ENCODE measurements around the gene IQCH. TPM values are rescaled to one million over a fixed set of nuclear protein-coding genes. Genes with fewer than 3 reads are reported as not detected.

Gene IQCH
- total RNA-seq, 1 experiment from 2014 or later: 2.4 TPM

DNA sequence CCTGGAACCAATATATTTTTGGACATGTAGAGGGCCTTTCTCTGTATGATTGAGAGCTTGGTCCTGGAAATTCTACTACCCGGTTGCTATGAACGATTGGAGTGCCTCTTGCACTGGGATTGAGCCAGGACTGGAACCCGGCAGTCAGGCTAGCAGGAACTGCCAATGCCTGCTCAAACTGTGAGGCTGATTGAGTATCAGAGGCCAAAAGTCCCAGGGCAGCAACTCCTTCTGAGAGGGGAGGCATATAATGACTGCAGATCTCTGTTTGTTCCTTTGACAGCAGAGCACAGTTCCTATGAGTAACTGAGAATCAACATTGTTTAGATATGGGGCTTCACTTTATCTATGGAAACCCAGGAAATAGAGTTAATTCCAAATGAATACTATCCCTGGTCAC, 12.9 kb downstream of the IQCH start:
- Mint-ChIP-seq H3K27ac (ENCODE audit: unreplicated experiment) (no peak overlapping the region), H3K36me3 (ENCODE audit: insufficient read depth, unreplicated experiment) (no peaks in the 10 kb centered on the region)
- CTCF ChIA-PET: no interaction called here

DNA sequence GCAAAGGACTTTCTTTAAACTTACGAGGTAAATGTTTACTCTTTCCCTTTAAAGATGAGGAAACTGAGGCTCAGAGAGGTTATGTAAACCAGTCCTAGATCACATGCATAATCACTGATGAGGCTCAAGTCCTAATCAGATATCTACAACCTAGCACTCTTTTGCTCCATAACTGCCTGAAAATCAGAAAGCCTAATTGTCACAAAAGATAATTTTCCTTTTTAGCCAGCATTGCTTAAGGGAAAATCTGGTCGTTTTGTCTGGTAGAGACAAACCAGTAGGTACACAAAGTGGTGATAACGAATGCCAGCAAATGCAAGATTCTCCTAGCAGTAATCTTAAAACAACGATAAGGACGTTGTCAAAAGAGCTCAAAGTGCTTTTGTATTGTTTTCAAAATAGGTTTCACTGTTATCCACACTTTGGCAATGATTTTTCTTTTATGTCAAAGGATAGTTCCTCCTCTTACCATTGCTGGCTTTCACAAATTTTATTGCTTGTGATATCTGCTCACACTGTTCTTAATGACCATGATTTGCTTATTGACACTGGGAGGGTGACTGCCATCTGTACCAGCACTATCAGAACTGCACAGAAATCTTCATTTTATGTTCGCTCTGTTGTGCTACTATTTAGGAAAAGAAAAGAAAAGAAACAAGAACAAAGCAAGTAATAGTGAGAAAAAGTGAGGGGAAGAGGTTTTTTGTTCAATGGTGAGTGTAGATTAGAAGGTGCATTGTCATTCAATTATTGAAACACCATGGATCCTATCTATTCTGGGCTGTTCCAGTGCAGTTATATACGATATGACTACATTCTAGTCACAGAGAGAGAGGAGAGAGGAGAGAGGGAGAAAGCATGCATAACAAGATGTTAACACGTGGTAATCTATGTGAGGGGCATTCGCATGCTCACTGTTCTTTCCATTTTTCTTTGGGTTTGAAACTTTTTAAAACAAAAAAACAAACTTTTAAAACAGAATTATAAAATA, 13.7 kb downstream of the IQCH start:
- no peak for DNase-seq
- H3K4me3 ChIP-seq (ENCODE audit: low read depth, low read length): no peak overlapping the region
- ChIA-PET CTCF (no interaction called here), POLR2A (no interaction called here)
- H3K9me3 Mint-ChIP-seq (ENCODE audit: unreplicated experiment): no peaks in the 10 kb centered on the region
- H3K36me3 ChIP-seq (ENCODE audit: control insufficient read depth, insufficient read depth, low read length): no peaks in the 10 kb centered on the region
- no peaks in the 10 kb centered on the region for H3K4me1 Mint-ChIP-seq (ENCODE audit: low read depth, unreplicated experiment)
- no peaks in the 10 kb centered on the region for H3K27me3 ChIP-seq (replicated peaks; ENCODE audit: control insufficient read depth, insufficient read depth, low read length)
- H3K4me3 Mint-ChIP-seq (ENCODE audit: unreplicated experiment): no peak overlapping the region
- H3K9me3 ChIP-seq: no peaks in the 10 kb centered on the region
- no peak for TF ChIP-seq CTCF (IDR thresholded peaks at IDR 0.05; ENCODE audit: insufficient read depth in 1 of 2, low read depth in 1 of 2, low read length in 1 of 2, severe bottlenecking in 1 of 2, unreplicated experiment in 1 of 2)
- BruUV-seq (replicated peaks): no TSS peak
- H3K27ac Mint-ChIP-seq (ENCODE audit: unreplicated experiment): no peak overlapping the region
- H3K36me3 Mint-ChIP-seq (ENCODE audit: insufficient read depth, unreplicated experiment): no peaks in the 10 kb centered on the region
- intact Hi-C loops (cut with micrococcal nuclease; ENCODE audit: unreplicated experiment): no loop called here
- H3K4me1 ChIP-seq: 0 out of 2 replicates have a peak, but pooled peaks cover 8% of the 10 kb centered on the region
- H3K27me3 Mint-ChIP-seq (ENCODE audit: insufficient read depth, unreplicated experiment): peaks cover 2% of the 10 kb centered on the region

More for the DNA sequence above, 12.9 kb downstream of the IQCH start:
- TF ChIP-seq CTCF (IDR thresholded peaks at IDR 0.05; ENCODE audit: insufficient read depth in 1 of 2, low read depth in 1 of 2, low read length in 1 of 2, severe bottlenecking in 1 of 2, unreplicated experiment in 1 of 2): no peak
- H3K27me3 ChIP-seq (replicated peaks; ENCODE audit: control insufficient read depth, insufficient read depth, low read length): no peaks in the 10 kb centered on the region
- H3K4me1 ChIP-seq: 0 out of 2 replicates have a peak, but pooled peaks cover 8% of the 10 kb centered on the region
- H3K4me3 Mint-ChIP-seq (ENCODE audit: unreplicated experiment): no peak overlapping the region
- BruUV-seq (replicated peaks): no TSS peak
- H3K4me1 Mint-ChIP-seq (ENCODE audit: low read depth, unreplicated experiment): no peaks in the 10 kb centered on the region
- H3K36me3 ChIP-seq (ENCODE audit: control insufficient read depth, insufficient read depth, low read length): no peaks in the 10 kb centered on the region
- intact Hi-C loops (cut with micrococcal nuclease; ENCODE audit: unreplicated experiment): no loop called here
- H3K4me3 ChIP-seq (ENCODE audit: low read depth, low read length): no peak overlapping the region
- H3K9me3 ChIP-seq: no peaks in the 10 kb centered on the region
- POLR2A ChIA-PET: no interaction called here
- no peak for DNase-seq
- peaks cover 2% of the 10 kb centered on the region for H3K27me3 Mint-ChIP-seq (ENCODE audit: insufficient read depth, unreplicated experiment)
- no peaks in the 10 kb centered on the region for H3K9me3 Mint-ChIP-seq (ENCODE audit: unreplicated experiment)

DNA sequence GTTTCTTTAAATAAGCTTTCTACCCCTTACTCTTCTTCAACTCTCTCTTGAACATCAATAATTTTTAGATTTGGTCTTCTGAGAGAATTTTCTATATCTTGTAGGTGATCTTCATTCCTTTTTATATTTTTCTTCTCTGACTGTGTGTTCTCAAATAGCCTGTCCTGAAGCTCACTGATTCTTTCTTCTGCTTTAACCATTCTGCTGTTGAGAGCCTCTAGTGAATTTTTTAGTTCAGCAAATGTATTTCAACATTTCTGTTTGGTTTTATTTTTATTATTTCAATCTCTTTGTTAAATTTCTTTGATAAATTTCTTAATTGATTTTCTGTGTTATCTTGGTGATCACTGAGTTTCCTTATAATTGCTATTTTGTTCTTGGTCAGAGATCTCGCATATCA, 19.6 kb downstream of the IQCH start:
- POLR2A ChIA-PET: no interaction called here
- H3K4me1 ChIP-seq: no peaks in the 10 kb centered on the region
- no peaks in the 10 kb centered on the region for H3K9me3 ChIP-seq
- H3K27me3 ChIP-seq (replicated peaks; ENCODE audit: control insufficient read depth, insufficient read depth, low read length): no peaks in the 10 kb centered on the region
- intact Hi-C loops (cut with micrococcal nuclease; ENCODE audit: unreplicated experiment): no loop called here
- Mint-ChIP-seq H3K4me1 (ENCODE audit: low read depth, unreplicated experiment) (no peaks in the 10 kb centered on the region), H3K4me3 (ENCODE audit: unreplicated experiment) (no peak overlapping the region), H3K27ac (ENCODE audit: unreplicated experiment) (no peak overlapping the region), H3K27me3 (ENCODE audit: insufficient read depth, unreplicated experiment) (no peaks in the 10 kb centered on the region), H3K9me3 (ENCODE audit: unreplicated experiment) (no peaks in the 10 kb centered on the region), H3K36me3 (ENCODE audit: insufficient read depth, unreplicated experiment) (no peaks in the 10 kb centered on the region)
- no peak overlapping the region for H3K4me3 ChIP-seq (ENCODE audit: low read depth, low read length)
- BruUV-seq (replicated peaks): no TSS peak
- H3K36me3 ChIP-seq (ENCODE audit: control insufficient read depth, insufficient read depth, low read length): no peaks in the 10 kb centered on the region
- TF ChIP-seq CTCF (IDR thresholded peaks at IDR 0.05; ENCODE audit: insufficient read depth in 1 of 2, low read depth in 1 of 2, low read length in 1 of 2, severe bottlenecking in 1 of 2, unreplicated experiment in 1 of 2): no peak
- CTCF ChIA-PET: no interaction called here
- no peak for DNase-seq
